ENCODE results near the gene TCTN2.
A peak's percentile ranks its signal among the peaks of the same experiment; 100 is the strongest.

The TCTN2 gene

DNA sequence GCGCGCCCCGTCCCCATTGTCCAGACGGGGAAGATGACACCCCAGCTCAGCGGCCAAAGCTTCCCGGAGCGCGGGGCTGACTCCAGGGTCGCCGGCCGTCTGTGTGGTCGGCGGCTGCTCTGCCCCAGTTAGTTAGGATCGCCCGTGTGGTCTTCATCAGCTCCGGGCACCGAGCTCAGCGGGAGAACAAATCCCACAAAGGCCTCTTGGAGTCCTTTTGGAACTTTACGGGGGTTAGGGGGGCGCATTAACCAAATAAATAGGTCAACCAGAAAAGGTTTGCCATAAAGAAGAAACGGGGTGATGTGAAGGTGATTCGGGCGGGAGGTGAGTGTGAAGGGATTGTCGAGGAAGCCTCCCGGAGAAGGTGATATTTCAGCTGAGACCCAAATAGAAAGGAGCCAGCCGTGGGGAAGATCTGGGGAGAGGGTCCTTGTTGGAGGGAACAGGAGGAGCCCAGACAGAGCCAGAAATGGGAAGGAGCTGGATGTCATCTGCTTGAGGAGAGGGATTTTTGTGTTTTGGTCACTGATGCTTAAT lies 41.9 kb downstream of the TCTN2 start:
- H3K9ac ChIP-seq (ENCODE audit: low read depth, low read length) = peak overlapping the region; percentile 89
- no peak for ATAC-seq (ENCODE audit: insufficient read depth, low read depth)

DNA sequence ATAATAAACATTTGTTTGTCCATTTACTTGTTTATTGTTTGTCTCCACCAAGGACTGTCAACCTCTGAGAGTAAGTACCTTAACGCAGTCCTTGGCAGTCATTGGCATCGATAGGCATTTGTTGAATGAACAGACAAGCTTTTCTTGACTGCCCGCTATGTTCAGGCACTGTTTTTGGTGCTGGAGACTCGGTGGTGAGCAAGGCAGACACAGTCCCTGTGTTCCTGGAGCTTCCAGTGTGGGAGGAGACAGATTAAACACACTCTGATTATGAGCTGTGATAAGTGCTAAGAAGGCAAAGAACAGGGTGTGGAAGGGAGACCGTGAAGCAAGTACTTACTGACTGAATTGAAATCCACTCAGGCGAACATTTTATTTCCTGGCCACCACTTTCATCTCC lies 42.5 kb downstream of the TCTN2 start:
- peak overlapping the region; percentile 91 for H3K4me2 ChIP-seq (ENCODE audit: insufficient read depth, low read length)
- peak overlapping the region; percentile 73 for H3K27ac ChIP-seq (ENCODE audit: low read length)
- peaks cover 9% of the 10 kb centered on the region; the same call in 1 of the 2 replicates for H4K20me1 ChIP-seq (ENCODE audit: insufficient read depth, low read length)
- TF ChIP-seq, protein P1, sequence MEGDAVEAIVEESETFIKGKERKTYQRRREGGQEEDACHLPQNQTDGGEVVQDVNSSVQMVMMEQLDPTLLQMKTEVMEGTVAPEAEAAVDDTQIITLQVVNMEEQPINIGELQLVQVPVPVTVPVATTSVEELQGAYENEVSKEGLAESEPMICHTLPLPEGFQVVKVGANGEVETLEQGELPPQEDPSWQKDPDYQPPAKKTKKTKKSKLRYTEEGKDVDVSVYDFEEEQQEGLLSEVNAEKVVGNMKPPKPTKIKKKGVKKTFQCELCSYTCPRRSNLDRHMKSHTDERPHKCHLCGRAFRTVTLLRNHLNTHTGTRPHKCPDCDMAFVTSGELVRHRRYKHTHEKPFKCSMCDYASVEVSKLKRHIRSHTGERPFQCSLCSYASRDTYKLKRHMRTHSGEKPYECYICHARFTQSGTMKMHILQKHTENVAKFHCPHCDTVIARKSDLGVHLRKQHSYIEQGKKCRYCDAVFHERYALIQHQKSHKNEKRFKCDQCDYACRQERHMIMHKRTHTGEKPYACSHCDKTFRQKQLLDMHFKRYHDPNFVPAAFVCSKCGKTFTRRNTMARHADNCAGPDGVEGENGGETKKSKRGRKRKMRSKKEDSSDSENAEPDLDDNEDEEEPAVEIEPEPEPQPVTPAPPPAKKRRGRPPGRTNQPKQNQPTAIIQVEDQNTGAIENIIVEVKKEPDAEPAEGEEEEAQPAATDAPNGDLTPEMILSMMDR (IDR thresholded peaks at IDR 0.05; ENCODE audit: borderline replicate concordance, extremely low read depth, low read length, poor library complexity, severe bottlenecking) = no peak
- no peak for TF ChIP-seq EZH2 (IDR thresholded peaks at IDR 0.05; ENCODE audit: borderline replicate concordance, low read depth, low read length, severe bottlenecking)
- DNase-seq (no peak), ATAC-seq (ENCODE audit: insufficient read depth, low read depth) (no peak)
- H3K27me3 ChIP-seq (ENCODE audit: insufficient read depth, low read length, poor library complexity) = no peaks in the 10 kb centered on the region
- H3K4me3 ChIP-seq (ENCODE audit: low read depth in 1 of 2, low read length in 2 of 2) = peak overlapping the region; percentile 90 to 99; a peak in 3 of 4 replicates
- H3K36me3 ChIP-seq (ENCODE audit: insufficient read depth, low read length) = peaks cover 3% of the 10 kb centered on the region; the same call in 1 of the 2 replicates
- H3K9ac ChIP-seq (ENCODE audit: low read depth, low read length) = peak overlapping the region; percentile 89
- no peaks in the 10 kb centered on the region for H3K9me3 ChIP-seq (ENCODE audit: insufficient read depth, low read length, severe bottlenecking)
- H3K4me1 ChIP-seq (ENCODE audit: insufficient read depth, low read length) = peaks cover 34% of the 10 kb centered on the region
- peaks cover 46% of the 10 kb centered on the region for H3K79me2 ChIP-seq (ENCODE audit: insufficient read depth, low read length)
- no peak overlapping the region for H2AFZ ChIP-seq (ENCODE audit: low read depth, low read length)

More for the DNA sequence above, 41.9 kb downstream of the TCTN2 start:
- peaks cover 9% of the 10 kb centered on the region; the same call in 1 of the 2 replicates for H4K20me1 ChIP-seq (ENCODE audit: insufficient read depth, low read length)
- no peak for DNase-seq
- H3K79me2 ChIP-seq (ENCODE audit: insufficient read depth, low read length) = peaks cover 46% of the 10 kb centered on the region
- peaks cover 3% of the 10 kb centered on the region; the same call in 1 of the 2 replicates for H3K36me3 ChIP-seq (ENCODE audit: insufficient read depth, low read length)
- H2AFZ ChIP-seq (ENCODE audit: low read depth, low read length) = peak overlapping the region; percentile 92
- H3K27me3 ChIP-seq (ENCODE audit: insufficient read depth, low read length, poor library complexity) = no peaks in the 10 kb centered on the region
- peak overlapping the region; percentile 73 for H3K27ac ChIP-seq (ENCODE audit: low read length)
- peak overlapping the region; percentile 90 to 99 for H3K4me3 ChIP-seq (ENCODE audit: low read depth in 1 of 2, low read length in 2 of 2)
- H3K9me3 ChIP-seq (ENCODE audit: insufficient read depth, low read length, severe bottlenecking) = no peaks in the 10 kb centered on the region
- H3K4me1 ChIP-seq (ENCODE audit: insufficient read depth, low read length) = peaks cover 34% of the 10 kb centered on the region
- TF ChIP-seq, protein P1 (IDR thresholded peaks at IDR 0.05; ENCODE audit: borderline replicate concordance, extremely low read depth, low read length, poor library complexity, severe bottlenecking) = no peak
- TF ChIP-seq EZH2 (IDR thresholded peaks at IDR 0.05; ENCODE audit: borderline replicate concordance, low read depth, low read length, severe bottlenecking) = no peak
- peak overlapping the region; percentile 91 for H3K4me2 ChIP-seq (ENCODE audit: insufficient read depth, low read length)

DNA sequence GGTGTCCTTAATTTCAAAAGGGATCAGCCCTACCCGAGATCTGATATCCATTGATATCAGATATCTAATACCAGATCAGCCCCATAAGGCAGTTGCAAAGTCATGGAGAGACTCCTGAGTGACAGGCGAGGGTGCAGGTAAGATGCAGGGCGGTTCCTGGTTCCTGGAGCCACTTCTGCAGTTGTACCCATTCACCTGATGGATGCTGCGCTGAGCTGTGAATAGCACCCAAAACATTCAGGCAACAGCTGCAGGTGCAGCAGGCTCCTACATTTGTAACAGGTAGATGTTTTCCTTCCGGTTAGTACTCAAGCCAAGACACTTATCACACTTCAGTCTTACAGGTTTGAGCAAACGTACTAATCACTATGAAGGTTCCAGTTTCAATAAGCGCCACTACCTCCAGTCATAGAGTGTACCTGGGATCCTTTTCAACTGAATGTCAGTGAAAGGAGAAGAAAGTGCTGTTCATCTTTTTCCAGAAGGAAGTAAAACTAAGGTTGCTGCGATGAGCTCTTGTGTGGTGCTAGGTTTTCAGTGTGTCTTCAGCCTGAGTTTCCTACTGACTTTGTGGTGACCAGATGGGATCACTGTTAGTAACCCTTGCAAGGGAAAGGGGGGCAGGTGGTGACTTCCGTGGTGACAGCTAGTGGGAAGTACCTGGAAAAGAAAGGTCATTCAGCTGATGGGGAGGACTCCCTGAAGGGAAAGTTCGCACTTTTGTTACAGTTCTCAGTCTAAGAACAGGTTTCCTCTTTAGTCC lies 43.1 kb downstream of the TCTN2 start:
- Histone ChIP-seq H3K4me2 (ENCODE audit: insufficient read depth, low read length) (peak overlapping the region; percentile 91), H3K4me3 (ENCODE audit: low read depth in 1 of 2, low read length in 2 of 2) (peak overlapping the region in 1 of 2 experiments; percentile 99; a peak in 2 of 4 replicates), H3K36me3 (ENCODE audit: insufficient read depth, low read length) (peaks cover 3% of the 10 kb centered on the region; the same call in 1 of the 2 replicates), H3K27ac (ENCODE audit: low read length) (no peak overlapping the region; the same call in 1 of the 2 replicates), H4K20me1 (ENCODE audit: insufficient read depth, low read length) (peaks cover 9% of the 10 kb centered on the region; the same call in 1 of the 2 replicates), H3K4me1 (ENCODE audit: insufficient read depth, low read length) (peaks cover 34% of the 10 kb centered on the region), H3K9me3 (ENCODE audit: insufficient read depth, low read length, severe bottlenecking) (no peaks in the 10 kb centered on the region), H3K79me2 (ENCODE audit: insufficient read depth, low read length) (peaks cover 46% of the 10 kb centered on the region), H3K9ac (ENCODE audit: low read depth, low read length) (peak overlapping the region; percentile 89), H3K27me3 (ENCODE audit: insufficient read depth, low read length, poor library complexity) (no peaks in the 10 kb centered on the region), H2AFZ (ENCODE audit: low read depth, low read length) (no peak overlapping the region)
- ATAC-seq (ENCODE audit: insufficient read depth, low read depth) = no peak
- DNase-seq = no peak
- TF ChIP-seq EZH2 (IDR thresholded peaks at IDR 0.05; ENCODE audit: borderline replicate concordance, low read depth, low read length, severe bottlenecking) = no peak
- TF ChIP-seq, protein P1 (IDR thresholded peaks at IDR 0.05; ENCODE audit: borderline replicate concordance, extremely low read depth, low read length, poor library complexity, severe bottlenecking) = no peak

All from DND-41 (cell line).